Omental fat pad (tissue), 4 donors: ENCODE data around the gene ZCCHC8. TPM values are rescaled to one million over a fixed set of nuclear protein-coding genes. Genes with fewer than 3 reads are reported as not detected.
"Not testable (repeated sequence)": the region's sequence is repeated elsewhere in the genome, so short reads cannot be mapped to it uniquely, and the experiment has no call there.

Experiments used
- ATAC-seq: fragments of 150-250 bp; one replicate; pipeline ENCODE4 v1.9.1; 2016; ENCODE audit warnings: mild to moderate bottlenecking, moderate library complexity; ENCODE audit not compliant: low FRiP score
- DNase-seq: peaks from one replicate; pipeline ENCODE4 v3.0.0-alpha.2; 2019; ENCODE audit warnings: low spot score
- total RNA-seq, 4 donors: library from RNA; depleted of rRNA; stranded (reverse); fragments of >200 nt; gene quantifications; one replicate each; pipeline ENCODE4 v1.1.0, GENCODE V29; 2016
- TF ChIP-seq, protein P1 (sequence below), 3 donors: fragments of 450-650 bp; IDR thresholded peaks; one replicate each; pipeline ENCODE4 v1.5.1; 2016 to 2017; ENCODE audit warnings: antibody characterized with exemption in 3 of 3, mild to moderate bottlenecking in 3 of 3, moderate library complexity in 2 of 3

The ZCCHC8 gene
- total RNA-seq, 4 donors from 2014 or later: 15.4 to 38.5 (median 22.9) TPM

GRCh38 chr12:122520676-122521075 is 19.9 kb upstream of the ZCCHC8 start:
- TF ChIP-seq, protein P1, sequence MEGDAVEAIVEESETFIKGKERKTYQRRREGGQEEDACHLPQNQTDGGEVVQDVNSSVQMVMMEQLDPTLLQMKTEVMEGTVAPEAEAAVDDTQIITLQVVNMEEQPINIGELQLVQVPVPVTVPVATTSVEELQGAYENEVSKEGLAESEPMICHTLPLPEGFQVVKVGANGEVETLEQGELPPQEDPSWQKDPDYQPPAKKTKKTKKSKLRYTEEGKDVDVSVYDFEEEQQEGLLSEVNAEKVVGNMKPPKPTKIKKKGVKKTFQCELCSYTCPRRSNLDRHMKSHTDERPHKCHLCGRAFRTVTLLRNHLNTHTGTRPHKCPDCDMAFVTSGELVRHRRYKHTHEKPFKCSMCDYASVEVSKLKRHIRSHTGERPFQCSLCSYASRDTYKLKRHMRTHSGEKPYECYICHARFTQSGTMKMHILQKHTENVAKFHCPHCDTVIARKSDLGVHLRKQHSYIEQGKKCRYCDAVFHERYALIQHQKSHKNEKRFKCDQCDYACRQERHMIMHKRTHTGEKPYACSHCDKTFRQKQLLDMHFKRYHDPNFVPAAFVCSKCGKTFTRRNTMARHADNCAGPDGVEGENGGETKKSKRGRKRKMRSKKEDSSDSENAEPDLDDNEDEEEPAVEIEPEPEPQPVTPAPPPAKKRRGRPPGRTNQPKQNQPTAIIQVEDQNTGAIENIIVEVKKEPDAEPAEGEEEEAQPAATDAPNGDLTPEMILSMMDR (IDR thresholded peaks at IDR 0.05): no peak
- DNase-seq: no peak
- ATAC-seq: no peak

DNA sequence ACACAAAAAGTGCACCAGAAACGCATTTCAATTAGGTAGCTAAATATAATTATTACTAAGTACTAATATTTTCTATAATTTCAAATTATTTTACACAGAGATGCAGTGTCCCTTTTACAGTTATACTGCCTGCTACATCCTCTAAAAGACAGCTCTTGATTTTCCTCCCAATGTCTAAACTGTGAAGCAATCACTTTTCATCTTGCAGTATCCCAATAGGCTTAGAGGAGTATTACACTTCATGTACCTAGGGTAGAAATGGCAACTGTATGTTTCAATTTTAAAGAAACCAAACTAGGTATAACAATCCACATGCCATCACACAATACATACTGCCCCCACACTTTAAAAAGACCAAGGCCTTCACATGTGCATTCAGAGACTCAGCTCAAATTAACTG is 18.7 kb upstream of the ZCCHC8 start:
- DNase-seq: no peak
- TF ChIP-seq, protein P1 (IDR thresholded peaks at IDR 0.05): no peak
- no peak for ATAC-seq

GRCh38 chr12:122518908-122519307 is 18.2 kb upstream of the ZCCHC8 start:
- DNase-seq (no peak), ATAC-seq (no peak)
- TF ChIP-seq, protein P1 (IDR thresholded peaks at IDR 0.05): no peak

DNA sequence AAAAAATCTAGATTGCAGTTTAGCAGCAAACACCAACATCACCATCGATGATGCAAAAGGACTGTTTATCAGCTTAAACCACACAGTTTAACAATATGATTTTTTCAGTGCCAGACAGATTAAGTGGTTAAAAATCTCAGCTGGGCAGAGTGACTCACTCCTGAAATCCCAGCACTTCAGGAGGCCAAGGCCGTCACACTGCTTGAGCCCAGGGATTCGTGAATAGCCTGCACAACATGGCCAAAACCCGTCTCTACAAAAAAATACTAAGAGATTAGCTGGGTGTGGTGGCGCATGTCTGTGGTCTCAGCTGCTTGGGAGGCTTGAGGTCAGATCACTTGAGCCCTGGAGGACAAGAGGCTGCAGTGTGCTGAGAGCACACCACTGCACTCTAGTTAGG is 17.1 kb upstream of the ZCCHC8 start:
- peak; percentile 43 for ATAC-seq
- TF ChIP-seq, protein P1 (IDR thresholded peaks at IDR 0.05): no peak
- DNase-seq: no peak

DNA sequence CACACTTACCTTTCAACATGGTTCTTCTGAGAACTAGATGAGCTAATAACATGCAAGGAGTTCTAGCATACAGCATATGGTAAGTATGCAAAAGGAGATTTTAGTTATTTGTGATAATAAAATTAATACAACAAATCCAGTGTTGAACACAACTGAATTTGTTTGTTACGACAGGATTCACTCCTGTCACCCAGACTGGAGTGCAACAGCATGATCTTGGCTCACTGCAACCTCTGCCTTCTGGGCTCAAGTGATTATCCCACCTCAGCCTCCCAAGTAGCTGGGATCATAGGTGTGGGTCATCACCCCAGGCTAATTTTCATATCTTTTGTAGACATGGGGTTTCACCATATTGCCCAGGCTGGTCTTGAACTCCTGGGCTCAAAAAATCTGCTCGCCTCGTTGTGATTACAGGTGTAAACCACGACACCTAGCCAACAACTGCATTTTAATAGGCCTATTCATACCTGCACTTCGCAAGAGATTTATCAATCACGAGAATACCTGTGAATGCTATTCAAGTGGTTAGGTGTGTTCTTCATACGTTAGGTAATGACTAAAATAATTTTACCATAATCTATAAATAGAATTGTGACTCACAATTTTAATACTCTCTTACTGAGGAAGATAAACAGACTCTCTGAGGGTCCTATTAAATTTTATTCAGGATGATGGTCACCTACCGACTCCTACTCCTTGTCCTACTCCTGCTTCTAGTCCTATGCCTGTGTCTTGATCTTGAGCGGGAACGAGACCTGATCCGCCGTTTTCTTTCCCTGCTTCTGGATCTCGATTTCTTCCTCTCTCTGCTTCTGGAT is 16.0 kb upstream of the ZCCHC8 start:
- ATAC-seq: no peak
- TF ChIP-seq, protein P1 (IDR thresholded peaks at IDR 0.05): no peak
- no peak for DNase-seq

- ATAC-seq: no peak
- TF ChIP-seq, protein P1 (IDR thresholded peaks at IDR 0.05): no peak
- no peak for DNase-seq
Measured at GRCh38 chr12:122515275-122515674, 14.5 kb upstream of the ZCCHC8 start.

DNA sequence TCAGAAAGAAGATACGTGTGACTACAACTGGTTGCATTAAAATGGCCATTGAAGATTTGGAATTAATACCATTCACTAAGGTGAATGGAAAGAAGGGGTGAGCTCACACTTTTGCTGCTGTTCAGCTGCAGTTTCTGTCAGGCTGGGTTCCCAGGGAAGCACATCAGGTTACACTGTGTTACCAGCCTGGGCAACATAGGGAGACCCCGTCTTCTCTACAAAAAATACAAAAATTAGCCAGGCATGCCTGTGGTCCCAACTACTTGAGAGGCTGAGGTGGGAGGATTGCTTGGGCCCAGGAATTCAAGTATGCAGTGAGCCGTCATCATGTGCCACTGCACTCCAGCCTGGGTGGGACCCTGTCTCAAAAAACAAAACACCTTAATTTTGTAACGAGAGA is 12.9 kb upstream of the ZCCHC8 start:
- TF ChIP-seq, protein P1 (IDR thresholded peaks at IDR 0.05): no peak
- DNase-seq (no peak), ATAC-seq (no peak)

DNA sequence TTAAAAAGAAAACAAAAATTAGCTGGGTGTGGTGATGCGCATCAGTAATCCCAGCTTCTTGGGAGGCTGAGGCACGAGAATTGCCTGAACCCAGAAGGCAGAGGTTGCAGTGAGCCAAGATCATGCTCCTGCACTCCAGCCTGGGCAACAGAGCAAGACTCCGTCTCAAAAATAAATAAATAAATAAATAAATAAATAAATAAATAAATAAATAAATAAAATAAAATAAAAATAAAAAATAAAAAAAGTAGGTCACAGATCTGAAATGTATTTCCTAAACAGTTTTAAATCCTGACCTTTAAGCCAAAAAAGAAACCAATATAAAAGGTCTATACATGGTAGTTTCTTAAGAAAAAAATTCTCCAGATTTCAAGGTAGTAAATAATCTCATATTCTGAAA is 12.3 kb upstream of the ZCCHC8 start:
- not testable (repeated sequence) for ATAC-seq, DNase-seq
